Hepatic stellate cell (primary cell): ENCODE results near the gene ZNF697.
"Not testable (repeated sequence)": the region's sequence is repeated elsewhere in the genome, so short reads cannot be mapped to it uniquely, and the experiment has no call there.

Source experiments
- DNase-seq: peaks from one replicate; pipeline ENCODE4 v3.0.0; 2011; ENCODE audit warnings: low spot score

Gene ZNF697

GRCh38 chr1:119631433-119632102, 16.5 kb downstream of the ZNF697 start:
- DNase-seq = peak; percentile 79

DNA sequence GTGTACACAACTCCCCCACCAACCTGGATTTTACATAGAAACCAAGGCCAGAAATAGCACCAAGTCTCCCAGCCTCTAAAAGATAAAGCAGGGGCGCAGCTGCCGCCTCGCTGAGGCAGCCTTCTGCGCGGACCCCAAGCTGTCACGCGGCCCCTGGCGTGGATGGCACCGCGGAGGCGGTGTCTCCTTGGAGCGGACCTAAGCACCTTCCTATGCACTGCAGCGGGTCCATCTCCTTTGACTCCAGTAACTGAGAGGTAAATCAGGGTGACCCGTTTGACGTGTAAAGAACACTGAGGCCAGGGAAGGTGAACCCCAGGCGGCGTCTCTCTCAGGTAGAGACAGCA, 17.0 kb downstream of the ZNF697 start:
- DNase-seq = no peak

GRCh38 chr1:119626841-119627240, 21.2 kb downstream of the ZNF697 start:
- DNase-seq = peak; percentile 65

GRCh38 chr1:119626011-119626545, 22.0 kb downstream of the ZNF697 start:
- no peak for DNase-seq

DNA sequence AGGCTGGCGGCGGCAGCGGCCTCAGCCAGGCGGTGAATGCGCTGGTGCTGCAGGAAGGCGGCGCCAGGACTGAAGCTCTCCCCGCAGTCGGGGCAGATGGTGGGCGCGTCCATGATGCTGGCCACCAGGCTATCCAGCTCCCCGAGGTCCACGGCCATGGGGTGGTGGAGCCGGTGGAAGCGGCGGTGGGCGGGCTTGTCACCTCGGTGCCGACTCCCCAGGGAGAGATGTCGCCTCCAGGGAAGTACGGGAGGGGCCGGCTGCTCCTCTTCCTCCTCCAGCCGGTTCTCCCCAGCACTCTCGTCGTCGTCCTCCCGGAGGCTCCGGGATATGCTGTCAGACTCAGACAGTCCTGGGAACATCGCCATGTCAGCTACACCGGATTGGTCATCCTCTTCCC, 24.4 kb downstream of the ZNF697 start:
- DNase-seq = no peak

GRCh38 chr1:119623193-119623515, 24.9 kb downstream of the ZNF697 start:
- DNase-seq = no peak

DNA sequence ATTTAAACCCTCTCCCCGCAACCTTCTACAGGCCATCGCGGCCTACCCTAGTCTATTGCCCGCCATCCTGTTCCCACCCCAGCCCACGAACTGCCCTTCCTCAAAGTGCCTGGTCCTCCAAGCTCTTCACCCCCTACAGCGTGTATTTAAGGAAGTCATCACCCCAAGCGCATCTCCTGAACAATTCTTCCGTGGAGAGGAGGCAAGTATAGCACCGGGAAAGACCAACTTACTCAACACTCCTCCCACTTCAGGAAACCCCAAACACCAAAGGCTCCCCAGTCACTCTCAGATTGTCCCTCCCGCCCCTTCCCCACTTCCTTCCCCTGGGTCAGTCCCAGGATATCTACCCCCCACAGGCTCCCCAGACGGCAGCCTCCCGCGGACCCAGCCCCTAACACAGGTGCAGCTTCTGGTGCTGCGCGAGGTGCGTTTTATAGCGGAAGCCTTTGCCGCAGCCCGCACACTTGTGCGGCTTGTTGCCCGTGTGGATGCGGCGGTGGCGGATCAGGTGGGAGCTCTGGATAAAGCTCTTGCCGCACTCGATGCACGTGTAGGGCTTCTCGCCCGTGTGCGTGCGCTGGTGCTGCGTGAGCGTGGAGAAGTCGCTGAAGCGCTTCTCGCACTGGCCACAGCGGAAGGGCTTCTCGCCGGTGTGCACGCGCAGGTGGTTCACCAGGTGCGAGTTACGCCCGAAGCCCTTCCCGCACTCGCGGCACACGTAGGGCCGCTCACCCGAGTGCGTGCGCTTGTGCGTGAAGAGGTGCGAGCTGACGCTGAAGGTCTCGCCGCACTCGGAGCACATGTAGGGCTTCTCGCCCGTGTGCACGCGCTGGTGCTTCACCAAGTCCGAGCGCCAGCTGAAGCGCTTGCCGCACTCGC, 25.5 kb downstream of the ZNF697 start:
- no peak for DNase-seq

GRCh38 chr1:119621705-119622104, 26.4 kb downstream of the ZNF697 start:
- no peak for DNase-seq

DNA sequence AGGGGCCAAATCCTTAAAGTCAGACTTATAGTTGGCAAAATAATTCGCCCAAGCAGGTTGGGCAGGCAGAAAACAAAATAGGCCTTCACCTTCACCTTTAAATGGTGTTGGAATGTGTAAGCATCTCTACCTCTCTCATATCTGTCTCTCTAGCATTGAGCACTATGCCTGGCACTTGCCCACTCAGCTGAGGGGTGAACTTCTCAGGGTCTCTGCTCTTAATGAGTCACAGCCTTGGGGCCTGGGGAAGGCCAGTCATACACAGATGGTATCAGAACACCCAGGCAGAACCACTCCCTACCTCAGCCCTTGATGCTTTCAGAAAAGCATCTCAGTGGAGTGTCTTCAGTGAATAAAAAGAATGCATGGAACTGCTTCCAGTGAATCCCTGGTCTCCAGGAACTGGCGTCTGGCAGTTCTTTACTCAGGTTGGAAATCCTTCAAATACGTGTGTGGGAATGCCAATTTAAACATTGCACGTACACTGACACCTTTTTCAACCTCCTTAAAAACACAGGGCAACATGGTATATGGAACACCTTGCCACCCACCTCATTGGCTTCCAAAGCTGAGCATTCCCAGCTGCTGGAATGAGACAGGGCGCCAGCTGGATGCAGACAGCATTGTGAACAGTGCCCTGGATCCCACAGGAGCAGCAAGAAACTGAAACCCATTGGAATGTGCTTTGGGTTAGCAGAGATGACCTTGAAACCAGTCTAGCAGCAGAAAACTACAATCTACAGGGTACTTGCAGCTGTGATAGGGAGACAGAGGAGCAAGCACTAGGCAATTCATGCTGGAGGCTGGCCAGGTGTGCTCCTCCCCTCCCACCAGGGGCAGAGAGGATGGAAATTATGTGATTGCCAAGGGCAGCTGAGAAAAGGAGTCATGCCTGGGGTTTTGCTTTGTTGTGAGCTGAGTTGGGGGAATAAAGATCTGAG, 30.0 kb downstream of the ZNF697 start:
- no peak for DNase-seq

DNA sequence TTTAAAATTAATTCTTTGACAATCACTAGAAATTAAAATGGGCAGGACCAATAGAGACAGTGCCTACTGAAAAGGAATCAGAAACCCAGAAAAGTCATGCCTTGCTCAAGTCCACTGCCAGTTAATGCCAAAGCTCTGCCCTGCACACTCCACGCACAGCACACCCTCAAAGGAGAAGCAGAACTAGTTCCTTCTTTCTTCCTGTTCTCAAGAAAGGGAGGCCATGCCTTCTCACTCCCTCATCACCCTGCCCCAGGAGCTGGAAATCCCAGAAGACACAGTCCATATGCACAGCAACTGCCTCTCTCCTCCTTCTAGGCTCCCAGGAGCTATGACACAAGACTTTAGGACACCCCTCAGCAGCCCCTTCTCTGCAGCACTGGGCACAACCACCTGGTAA, 31.3 kb downstream of the ZNF697 start:
- not testable (repeated sequence) for DNase-seq

DNA sequence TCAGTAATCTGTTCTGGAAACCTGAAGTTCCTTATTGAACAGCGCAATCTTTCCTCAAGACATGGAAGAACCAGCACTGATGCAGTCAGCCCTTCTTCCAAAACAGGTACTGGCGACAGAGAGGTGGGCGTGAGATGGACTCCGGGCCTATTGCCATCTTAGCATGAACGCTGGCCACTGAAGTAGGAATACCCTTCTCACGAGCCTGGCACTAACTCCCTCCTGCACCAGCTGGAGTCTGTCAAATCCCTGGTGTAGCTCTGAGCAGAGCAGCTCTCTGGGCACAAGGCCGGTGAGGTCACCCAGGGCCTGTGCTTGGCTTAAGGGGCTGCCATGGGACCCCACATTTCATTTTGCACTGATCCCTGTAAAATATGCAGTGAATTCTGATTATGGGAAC, 33.0 kb downstream of the ZNF697 start:
- not testable (repeated sequence) for DNase-seq

GRCh38 chr1:119613769-119614720, 34.0 kb downstream of the ZNF697 start:
- peak; percentile 67 for DNase-seq

GRCh38 chr1:119611701-119612113, 36.4 kb downstream of the ZNF697 start:
- peak; percentile 38 for DNase-seq

DNA sequence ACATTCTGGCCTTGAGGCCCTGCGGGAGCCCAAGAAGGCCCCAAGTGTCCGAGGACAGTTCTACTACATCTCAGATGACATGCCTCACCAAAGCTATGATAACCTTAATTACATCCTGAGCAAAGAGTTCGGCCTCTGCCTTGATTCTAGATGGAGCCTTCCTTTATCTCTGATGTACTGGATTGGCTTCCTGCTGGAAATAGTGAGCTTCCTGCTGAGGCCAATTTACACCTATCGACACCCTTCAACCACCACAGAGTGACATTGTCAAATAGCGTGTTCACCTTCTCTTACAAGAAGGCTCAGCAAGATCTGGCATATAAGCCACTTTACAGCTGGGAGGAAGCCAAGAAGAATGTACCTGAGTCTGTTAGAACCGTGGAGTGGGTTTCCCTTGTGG, 39.2 kb downstream of the ZNF697 start:
- not testable (repeated sequence) for DNase-seq

- DNase-seq = not testable (repeated sequence)
Measured at GRCh38 chr1:119607087-119607807, 40.8 kb downstream of the ZNF697 start.

DNA sequence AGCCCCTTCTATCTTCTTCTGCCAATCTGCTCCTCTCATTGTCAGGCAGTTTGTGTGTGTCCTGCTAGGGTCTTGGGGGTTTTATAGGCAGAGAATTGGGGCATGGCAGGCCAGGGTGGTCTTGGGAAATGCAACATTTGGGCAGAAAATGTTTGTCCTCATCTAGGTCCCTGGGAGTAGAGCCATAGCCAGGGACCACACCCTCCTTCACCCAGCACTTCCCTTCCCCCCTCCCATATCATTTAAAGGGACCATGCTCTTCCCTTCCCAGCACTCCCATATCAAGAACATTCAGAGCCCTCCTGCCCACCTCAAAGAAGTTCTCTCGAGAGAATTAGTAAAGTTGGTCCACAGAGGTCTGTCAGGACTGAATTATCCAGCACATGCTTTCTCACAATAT, 41.7 kb downstream of the ZNF697 start:
- DNase-seq = no peak

DNA sequence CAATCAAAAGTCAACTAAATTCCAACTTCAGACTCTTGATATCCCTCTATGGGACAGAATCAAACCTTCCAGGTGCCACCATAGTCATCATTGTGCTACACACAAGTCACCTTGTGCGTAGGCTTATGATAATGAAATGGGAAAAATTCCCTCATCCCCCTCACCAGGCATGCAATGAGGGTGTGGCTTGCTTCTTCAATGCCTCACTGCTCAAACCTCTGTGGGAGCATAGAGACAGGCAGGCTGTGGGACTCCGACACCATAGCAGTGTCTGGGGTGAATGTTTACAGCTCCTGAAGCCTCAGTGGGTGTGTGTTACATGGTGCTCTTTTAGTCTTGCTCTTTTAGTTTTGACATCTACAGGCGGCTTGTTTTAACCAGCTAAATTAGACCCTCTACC, 42.4 kb downstream of the ZNF697 start:
- DNase-seq = no peak

DNA sequence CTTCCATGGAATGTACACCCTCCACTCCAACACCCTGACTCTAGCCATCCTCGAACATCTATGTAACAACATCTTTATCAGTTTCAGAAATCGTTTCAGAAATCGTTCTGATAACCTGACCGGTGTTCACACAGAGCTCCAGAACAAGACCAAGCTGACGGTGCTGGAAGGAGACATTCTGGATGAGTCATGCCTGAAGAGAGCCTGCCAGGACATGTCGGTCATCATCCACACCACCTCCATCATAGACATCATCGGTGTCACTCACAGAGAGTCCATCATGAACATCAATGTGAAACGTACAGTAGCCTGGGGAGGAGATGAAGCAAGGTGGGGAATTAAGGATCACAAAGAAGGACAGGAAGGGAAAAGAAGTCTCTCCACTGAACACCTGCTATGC, 43.0 kb downstream of the ZNF697 start:
- DNase-seq = not testable (repeated sequence)

DNA sequence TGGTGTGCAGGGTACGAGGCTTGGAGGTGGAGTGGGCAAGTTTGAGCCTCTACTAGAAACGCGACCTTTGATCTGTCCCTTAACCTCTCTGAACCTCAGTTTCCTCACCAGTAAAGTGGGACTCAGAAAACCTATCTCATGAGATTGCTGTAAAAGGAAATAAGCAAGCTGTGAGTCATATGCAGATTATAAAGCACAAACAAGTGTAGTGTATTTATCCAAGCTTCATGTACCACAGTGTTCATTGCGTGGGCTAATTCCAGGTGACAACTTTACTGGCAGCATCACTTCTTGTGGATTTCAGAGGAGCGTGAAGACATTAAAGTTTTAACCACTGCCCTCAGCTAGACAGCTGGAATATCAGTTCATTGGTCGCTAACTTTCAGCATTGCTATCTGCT, 44.4 kb downstream of the ZNF697 start:
- DNase-seq = no peak

DNA sequence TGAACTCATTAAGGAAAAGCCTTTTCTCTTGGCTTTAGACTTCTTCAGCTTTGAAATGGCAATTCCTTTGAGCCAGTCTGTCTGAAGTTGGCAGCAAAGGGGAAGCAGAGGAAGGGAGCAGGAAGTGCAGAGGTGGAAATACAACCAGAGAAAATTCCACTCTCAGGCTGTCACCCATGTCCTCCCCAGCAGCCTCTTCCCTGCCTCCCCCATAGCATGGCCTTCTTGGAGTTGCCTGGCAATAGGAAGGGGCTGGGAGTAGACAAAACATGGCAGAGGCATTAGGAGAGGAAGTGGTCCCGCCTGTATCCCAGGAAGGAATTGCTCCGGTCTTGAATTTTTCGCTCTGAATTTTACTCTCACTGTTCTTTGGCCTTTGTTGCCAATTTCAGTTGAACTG, 44.8 kb downstream of the ZNF697 start:
- not testable (repeated sequence) for DNase-seq
